HG03521 (cell line): ENCODE measurements around the gene SVIL.
"Not testable (repeated sequence)": the region's sequence is repeated elsewhere in the genome, so short reads cannot be mapped to it uniquely, and the experiment has no call there.

Experiments used
- ATAC-seq: cut with Tn5 transposase; IDR thresholded peaks from one replicate; pipeline ENCODE4 v1.9.1; 2021; ENCODE audit warnings: mild to moderate bottlenecking, moderate library complexity; ENCODE audit not compliant: unreplicated experiment

The SVIL gene

DNA sequence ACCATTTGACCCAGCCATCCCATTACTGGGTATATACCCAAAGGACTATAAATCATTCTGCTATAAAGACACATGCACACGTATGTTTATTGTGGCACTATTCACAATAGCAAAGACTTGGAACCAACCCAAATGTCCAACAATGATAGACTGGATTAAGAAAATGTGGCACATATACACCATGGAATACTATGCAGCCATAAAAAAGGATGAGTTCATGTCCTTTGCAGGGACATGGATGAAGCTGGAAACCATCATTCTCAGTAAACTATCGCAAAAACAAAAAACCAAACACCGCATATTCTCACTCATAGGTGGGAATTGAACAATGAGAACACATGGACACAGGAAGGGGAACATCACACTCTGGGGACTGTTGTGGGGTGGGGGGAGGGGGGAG, 85.3 kb downstream of the SVIL start:
- ATAC-seq: not testable (repeated sequence)

DNA sequence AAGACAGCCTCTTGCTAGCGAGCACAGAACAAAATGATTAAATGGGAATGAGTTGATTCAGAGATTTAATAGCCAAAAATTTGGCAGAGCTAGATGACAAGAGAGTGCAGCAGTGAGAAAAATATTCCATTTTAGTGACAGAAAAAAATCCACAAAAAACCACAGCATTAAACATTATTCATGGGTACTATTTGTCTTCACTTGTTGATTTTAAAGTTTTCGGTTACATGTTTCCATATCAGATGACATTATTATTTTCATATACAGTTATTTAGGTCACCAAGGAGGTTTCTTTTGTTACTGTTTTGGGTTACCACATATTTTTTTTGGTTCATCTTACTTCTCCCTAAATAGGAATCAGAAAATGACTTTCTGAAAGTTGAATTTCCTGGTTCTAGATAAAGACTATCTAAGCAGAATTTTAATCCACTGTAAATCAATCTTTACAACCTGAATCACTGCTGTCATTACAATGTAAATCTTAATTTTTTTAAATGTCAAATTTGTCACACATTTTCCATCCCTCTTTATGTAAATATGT, 87.9 kb downstream of the SVIL start:
- ATAC-seq: no peak

DNA sequence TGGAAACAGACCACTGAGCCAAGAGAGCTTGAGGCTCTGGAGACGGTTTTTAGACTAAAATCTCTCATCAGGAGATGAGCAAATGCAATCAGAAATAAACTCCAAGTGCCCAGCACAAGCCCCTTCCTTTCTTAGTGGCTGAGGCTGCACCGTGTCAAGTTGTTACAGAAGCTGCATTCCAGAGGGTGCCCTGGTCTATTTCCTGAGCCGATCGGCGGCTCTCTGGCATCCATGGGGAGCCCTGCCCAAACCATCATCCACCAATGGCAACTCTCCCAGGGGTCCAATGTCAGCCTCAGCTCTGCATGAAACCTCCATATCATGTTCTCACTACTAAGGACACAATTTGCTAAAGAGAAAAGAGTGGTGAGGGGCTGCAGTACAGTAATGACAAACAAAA, 89.6 kb downstream of the SVIL start:
- ATAC-seq: no peak

DNA sequence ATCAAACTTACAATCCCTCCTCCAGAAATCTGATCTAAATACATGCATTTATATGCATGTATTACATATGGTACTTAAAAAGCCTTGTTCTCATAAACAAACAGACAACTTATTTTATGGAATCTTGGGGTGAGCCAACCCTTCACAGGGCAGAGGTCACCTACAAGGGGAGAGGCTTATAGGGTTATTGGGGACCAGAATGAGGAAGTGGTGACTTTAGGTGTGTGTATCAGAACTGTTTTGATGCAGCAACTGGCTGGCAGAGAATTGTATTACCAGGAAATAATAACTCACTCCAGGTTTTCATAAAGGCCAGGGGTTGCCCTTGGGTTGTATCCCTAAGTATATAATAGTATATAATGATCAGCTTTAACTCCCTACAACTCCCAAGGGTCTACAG, 91.1 kb downstream of the SVIL start:
- ATAC-seq: no peak

DNA sequence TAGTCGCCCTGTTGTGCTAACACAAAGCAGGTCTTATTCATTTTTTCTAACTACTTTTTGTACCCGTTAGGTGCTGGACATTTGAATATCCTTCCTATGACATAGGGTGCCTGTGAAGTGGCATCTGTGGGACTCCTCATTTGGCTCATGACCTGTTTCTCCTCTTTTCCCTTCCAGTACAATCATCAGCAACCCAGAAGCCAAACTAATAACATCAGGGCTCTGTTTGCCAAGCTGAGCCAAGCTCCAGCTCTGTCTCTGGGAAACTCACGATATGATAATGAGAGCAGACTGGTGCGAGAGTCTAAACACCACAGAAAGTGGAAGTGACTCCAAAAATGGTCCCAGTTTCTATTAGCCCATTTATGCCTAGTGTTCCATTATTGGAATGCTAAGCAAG, 92.0 kb downstream of the SVIL start:
- ATAC-seq: no peak

DNA sequence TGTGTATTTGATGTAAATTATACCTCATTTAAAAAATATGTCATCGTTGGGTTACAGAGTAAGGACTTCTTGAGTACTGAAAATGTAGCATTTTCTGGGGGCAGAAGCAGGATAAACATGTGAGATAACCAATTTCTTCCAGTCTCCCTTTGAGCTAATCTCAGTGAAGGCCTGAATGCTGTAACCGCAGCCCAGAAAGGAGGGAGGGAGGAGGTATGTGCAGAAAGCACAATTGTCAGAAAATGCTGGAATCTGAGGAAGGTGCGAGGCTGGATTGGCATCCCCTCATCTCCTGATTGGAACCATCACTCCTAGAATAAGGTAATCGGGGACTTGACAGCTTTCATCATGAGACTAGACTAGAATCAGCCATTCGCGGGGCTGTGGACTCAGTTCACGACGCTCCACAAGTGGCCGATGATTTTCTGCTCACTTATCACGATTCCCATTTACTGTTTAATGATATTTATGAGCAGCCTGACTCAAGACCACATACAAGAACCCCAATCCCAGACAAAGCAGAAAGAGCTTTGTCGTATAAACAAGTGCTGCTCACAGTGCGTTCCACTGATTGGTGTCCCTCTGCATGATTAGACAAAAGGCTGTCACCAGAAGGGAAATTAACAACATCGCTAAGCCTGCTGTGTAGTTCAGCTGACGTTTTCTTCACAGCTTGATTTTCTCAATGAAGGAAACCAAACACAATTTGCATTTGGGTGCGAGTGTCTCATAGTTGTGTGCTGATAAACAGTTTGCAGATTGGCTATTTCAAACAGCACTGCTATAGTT, 93.2 kb downstream of the SVIL start:
- no peak for ATAC-seq

DNA sequence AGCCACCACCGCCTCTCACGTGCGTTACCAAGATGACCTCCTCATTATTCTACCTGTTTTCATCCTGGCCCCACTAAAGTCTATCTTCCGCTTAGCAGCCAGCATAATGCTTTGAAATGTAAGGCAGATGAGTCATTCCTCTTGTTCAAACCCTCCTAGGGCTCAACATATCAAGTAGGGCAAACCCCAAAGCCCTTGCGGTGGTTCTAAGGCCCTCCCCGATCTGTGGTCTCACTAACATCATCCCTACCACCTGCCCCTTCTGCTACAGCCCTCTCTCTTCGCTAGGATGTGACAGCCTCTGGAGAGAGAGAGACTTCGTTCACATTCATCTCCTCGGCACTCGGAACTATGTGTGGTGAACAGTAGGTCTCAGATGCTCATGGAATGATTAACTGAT, 94.8 kb downstream of the SVIL start:
- ATAC-seq: no peak

DNA sequence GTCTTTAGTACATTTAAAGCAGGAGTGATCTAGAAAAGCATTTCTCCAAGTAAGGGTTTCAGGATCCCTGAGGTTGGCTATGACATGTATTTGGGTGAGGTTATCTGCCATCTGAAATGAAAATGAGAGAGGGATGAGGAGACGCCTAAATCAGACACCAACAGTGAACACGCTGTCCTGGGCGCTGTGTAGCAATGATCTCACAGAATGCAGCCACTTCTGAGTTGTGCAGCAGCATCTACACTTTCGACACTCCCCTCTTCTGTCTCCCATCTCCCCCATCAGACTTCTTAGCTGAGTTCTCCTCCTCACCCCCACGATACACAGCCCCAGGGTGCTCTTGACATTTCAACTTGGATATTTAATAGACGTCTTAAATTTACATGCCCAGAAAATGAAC, 95.4 kb downstream of the SVIL start:
- ATAC-seq: no peak

DNA sequence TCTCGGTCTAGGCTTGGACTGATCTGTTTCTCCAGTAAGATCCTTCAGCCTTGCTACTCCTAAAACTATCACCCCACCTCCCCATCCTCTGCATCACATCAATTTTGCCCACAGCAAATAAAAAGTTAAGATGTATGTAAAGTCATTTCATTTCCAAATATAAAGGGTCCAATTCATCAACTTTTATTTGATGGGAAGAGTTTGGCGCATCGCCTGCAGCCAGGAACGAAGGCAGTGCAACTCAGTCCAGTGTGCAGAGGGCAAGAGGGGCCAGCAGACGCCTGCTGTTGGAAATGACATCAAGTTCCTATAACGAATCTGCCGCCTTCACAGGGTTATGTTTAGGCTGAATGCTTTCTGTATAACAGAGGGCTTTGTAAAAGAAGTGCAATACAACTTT, 97.0 kb downstream of the SVIL start:
- ATAC-seq: no peak

DNA sequence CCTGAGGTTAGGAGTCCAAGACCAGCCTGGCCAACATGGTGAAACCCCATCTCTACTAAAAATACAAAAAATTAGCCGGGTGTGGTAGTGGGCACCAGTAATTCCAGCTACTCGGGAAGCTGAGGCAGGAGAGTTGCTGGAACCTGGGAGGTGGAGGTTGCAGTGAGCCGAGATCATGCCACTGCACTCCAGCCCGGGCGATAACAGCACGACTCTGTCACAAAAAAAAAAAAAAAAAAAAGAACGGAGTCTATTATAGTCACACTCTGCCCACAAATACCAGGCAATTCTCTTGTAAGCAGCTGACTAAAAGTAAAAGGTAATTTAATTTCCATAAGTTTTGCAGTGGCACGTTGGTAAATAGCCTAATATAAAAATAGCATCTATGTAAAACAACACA, 98.1 kb downstream of the SVIL start:
- not testable (repeated sequence) for ATAC-seq

DNA sequence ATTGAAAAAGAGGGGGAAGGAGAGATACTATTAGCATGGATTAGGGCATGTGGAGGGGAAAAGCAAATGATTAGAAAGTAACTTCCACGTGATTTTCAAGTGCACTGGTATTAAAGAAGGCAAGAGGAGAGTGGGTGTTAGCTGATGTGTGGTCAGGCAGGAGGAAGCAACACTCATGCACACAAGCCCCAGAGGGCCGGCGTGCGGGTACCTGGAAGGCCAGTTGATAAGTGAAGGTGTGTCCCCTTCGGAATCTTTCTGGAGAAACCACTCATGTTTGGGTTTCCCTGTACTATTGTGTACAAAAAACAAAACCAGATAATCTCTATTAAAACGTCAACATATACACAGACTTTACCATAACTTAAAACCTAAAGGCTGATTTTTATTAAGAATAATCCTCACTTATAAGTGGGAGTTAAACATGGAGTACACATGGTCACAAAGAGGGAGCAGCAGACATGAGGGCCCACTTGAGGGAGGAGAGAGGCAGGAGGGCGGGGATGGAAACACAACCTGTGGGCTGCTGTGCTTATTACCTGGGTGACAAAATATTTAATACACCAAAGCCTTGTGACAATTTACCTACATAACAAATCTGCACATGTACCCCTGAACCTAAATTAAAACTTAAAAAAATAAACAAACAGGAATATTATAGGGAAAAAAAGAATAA, 98.9 kb downstream of the SVIL start:
- ATAC-seq: no peak

DNA sequence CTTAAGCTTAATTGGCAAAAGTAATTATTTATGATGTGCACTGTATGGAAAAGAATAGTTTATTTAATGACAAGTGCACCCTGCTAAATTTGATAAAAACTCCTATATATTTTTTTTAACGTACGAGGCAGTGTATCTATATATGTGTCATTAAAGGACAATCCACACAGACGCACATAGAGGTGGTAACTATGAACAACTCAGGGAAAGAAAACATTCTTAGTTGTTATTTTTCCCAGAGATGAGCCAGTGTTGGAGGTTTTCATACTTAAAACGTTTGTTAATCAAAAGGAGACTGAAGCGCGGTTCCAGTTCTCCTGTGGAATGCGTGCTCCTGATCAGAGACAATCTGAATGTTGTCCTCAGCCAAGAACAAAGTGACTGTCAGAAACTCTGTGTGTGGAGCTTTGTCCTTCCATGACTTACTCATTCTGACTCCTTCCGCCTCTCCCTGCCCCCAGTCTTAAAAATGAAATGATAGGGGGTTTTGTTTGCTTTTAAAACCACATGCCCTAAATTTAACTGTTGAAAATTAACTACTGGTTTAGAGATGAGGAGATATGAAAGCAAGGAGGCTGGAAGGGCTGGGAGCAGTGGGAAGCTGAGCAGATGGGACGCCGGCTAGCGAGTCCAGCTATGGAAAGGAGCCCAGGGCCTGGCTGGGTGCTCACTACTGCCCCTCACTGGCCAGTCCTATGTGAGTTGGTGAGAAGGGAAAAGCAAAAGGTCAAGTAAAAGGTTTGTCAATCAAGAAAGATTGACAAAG, 99.6 kb downstream of the SVIL start:
- no peak for ATAC-seq

DNA sequence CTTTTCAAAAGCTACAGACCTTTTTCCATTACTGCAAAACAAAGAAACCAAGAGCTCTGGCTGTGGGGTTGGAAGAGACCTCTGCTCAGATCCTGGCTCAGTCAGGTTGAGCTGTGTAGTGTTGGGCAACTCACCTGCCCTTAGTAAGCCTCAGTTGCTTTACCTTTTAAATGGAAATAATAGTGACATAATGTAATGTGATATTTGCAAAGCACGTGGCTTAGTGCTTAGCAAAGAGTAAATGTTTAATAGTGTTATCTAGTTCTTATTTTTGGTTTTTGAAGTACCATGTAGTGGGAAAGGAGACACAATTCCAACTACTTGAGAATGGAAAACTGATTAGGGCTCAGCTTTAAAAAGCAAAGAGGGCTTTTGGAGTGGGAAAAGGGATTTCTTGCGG, 100.2 kb downstream of the SVIL start:
- no peak for ATAC-seq

DNA sequence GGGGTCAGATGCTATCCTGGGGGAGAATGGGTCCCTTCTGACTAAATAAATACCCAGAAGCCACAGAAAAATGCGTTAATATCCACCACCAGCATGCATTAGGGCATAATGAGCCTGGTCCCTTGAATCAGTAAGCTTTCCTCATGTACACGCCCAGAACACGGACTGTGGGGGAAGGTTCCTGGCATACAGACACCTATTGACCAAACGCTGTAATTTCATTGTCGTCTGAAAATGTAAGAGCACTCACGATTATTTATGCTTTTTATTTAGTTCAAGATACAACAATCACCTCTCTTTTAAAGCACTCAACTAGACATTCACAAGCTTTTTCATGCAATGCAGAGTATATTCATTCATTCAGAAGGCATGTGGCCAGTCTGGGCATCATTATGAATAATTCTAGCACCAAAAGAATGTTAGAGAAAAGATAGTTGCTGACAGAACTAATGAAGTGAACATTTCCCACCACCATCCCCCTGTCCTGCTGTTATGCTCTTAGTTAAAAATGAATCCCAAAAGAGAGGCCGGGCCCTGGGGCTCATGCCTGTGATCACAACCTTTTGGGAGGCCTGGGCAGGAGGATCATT, 101.0 kb downstream of the SVIL start:
- ATAC-seq: no peak

DNA sequence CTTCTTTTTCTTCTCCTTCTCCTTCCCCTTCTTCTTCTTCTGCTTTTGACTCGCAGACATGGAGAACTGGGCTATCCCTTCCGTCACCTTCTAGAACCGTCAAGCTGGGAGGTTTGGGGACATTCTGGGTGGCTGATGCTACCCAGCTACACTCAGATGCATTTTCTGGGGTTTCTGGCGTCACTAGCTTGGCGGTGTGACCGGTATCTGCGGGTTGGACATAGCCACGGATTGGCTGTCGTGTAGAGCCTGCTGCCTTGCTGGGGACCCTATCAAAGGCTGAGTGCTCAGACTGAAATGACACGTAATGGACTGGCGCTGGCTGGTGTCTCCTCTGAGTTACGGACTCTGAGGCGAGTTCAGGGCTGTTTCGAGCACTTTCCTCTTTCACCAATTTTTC, 101.7 kb downstream of the SVIL start:
- ATAC-seq: no peak

DNA sequence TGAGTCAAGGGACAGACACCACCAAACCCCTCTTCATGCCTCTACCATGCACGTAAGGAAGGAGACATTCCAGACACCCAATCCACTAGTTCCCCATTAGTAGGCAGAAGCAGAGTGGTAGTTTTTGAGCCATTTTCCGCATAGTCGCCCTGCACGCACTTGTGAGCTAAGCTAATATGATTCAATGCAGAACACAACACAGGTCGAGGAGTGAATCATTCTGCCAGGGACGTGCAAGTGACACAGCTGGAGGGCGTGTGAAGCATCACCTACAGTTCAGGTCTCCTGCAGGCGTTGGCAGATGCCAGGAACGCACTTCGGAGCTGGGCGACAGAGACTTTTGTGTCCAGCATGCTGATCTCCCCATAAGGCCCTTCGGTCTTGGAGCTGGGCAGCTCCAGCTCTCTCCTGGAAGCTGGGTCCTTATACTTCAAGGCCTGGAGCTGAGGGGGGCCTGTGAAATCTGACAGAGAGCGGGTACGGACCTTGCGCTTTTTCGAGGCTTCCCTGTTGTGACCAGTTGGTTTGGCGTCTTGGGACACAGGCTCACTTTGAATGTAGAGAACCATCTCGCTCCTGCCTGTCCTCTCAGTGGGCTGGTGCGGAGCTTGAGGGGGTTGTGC, 102.4 kb downstream of the SVIL start:
- ATAC-seq: no peak

DNA sequence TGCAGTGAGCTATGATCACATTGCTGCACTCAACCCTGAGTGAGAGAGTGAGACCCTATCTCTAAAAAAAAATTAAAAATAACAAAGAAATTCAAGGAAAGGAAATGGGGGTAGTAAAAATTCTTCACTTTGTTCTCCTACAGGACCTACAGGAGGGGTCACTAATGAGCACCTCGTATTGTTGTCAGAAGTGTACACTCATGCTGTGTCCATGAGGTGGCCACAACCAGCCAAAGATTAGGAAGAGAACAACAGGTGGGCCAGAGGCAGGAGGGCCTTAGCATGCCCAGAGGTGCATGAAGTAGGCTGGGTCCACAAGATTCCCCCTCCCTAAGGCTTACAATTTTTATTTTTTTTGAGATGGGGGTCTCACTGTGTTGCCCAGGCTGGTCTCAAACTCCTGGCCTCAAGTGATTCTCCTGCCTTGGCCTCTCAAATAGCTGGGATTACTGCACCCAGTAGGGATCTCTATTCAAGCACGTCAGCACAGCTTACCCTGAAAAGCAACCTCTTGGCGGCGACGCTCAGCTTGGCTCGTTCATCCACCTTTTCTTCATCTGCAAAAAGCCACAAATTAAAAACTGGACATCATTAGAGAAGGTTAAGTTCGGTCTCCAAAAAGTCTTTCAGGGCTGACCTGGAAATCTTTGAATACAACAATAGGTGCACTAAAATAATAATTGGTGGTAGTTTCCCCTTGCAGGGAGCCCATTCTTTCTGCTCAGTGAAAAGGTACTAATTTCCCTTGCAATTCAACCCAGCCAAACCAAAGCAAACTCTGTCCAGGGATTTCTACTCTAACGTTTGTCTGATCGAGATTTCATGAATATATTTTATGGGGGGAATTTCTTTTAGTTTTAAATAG, 104.4 kb downstream of the SVIL start:
- ATAC-seq: no peak

DNA sequence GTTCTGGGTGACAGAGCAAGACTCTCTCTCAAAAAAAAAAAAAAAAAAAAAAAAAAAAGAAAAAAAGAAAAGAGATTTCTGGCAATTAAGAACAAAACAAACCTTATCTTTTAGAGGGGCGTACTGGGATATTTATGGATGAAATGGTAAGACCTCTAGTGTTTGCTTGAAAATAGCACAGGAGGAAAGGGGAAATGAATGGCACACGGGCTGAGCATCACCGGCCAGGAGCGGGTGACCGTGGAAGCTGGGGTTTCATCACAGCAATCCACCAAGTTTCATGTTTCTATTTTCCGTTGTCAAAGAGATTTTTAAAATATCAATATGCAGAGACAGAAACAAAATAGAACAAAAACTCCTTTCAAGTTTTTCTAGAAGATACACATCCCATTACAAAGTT, 105.6 kb downstream of the SVIL start:
- ATAC-seq: no peak

DNA sequence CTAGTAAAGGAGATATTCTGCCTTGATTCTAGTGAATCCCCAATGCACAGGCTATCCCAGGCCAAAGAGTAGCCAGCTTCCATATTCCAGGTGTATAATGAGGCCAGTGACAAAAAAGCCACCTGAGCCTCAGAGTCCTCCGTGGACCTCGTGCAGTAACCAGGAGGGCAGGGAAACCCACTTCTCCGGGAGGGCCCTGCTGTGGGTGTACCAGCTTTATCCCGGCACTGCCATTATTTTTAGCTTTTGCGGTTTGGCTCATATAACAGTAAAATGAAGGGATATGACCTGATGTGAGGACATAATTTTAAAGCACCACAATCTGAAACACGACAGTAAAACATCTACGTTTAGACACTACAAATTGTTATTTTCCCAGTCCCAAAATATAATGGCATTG, 109.0 kb downstream of the SVIL start:
- ATAC-seq: no peak

DNA sequence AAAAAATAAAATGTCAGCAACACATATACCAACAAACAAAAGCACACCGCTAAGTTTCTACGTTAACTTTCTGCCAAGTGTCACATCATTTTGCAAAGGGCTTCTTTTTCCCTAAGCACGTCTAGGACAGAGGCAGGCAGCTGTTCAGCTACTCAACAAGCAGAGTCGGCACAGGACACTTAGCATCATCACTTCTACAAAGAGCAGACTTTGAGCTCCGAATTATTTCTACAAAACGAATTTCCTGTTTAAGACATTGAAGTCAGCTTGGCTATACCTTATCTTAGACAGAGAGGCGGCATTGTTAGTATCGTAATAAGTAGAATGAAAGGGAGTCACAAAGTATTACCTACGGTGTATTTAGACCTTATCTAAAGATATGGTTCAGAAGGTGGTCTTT, 110.1 kb downstream of the SVIL start:
- no peak for ATAC-seq
